VCaP (cell line): Measurements from ENCODE around the gene PLEKHA6.

Experiments used
- H3K27ac ChIP-seq: fragments of 450-650 bp; 2 replicates; pipeline ENCODE4 v1.5.1; 2017
- CTCF ChIP-seq: fragments of 450-650 bp; conservative IDR thresholded peaks from 2 replicates; pipeline ENCODE4 v1.5.1; 2017; ENCODE audit warnings: mild to moderate bottlenecking, moderate library complexity

PLEKHA6 gene

GRCh38 chr1:204367956-204368355, 8.2 kb upstream of the PLEKHA6 start:
- no peak for TF ChIP-seq CTCF

GRCh38 chr1:204367193-204367858, 7.6 kb upstream of the PLEKHA6 start:
- no peak overlapping the region for H3K27ac ChIP-seq
- TF ChIP-seq CTCF, result no peak

More at GRCh38 chr1:204367956-204368355, 8.2 kb upstream of the PLEKHA6 start:
- H3K27ac ChIP-seq, result no peak overlapping the region

GRCh38 chr1:204366759-204367158, 7.0 kb upstream of the PLEKHA6 start:
- TF ChIP-seq CTCF, result peak; percentile 77
- H3K27ac ChIP-seq, result no peak overlapping the region

GRCh38 chr1:204363335-204364114, 3.8 kb upstream of the PLEKHA6 start:
- H3K27ac ChIP-seq, result peak overlapping the region; percentile 74
- TF ChIP-seq CTCF, result peak; percentile 92

- no peak for TF ChIP-seq CTCF
- H3K27ac ChIP-seq, result peak overlapping the region; percentile 74
Observed at GRCh38 chr1:204362984-204363334, 3.2 kb upstream of the PLEKHA6 start.

GRCh38 chr1:204361781-204362180, 2.1 kb upstream of the PLEKHA6 start:
- TF ChIP-seq CTCF, result no peak
- H3K27ac ChIP-seq, result no peak overlapping the region

- no peak overlapping the region for H3K27ac ChIP-seq
- no peak for TF ChIP-seq CTCF
Observed at GRCh38 chr1:204361341-204361771, 1.6 kb upstream of the PLEKHA6 start.
